ENCODE data around the gene CDO1. TPM values are rescaled to one million over a fixed set of nuclear protein-coding genes. Genes with fewer than 3 reads are reported as not detected.
A peak's percentile ranks its signal among the peaks of the same experiment; 100 is the strongest.

The CDO1 gene
- total and polyA plus RNA-seq, 9 of the 15 experiments (the other 6 are each of a cell fraction or from before 2014, with no cell fraction given) = 0.16 to 0.22 TPM; not detected in 7

- no peak for TF ChIP-seq NKRF (IDR thresholded peaks at IDR 0.05; ENCODE audit: borderline replicate concordance)
These were observed 927 bp upstream of the CDO1 start (continued) for GRCh38 chr5:115817386-115817785.

GRCh38 chr5:115815693-115816225 lies 700 bp downstream of the CDO1 start:
- FAIRE-seq (no peak), DNase-seq (ENCODE audit: extremely low read depth in 1 of 4, low spot score in 3 of 4) (no peak), ATAC-seq (no peak)
- 0 out of 2 replicates have a peak, but pooled peaks have one; percentile 20 for TF ChIP-seq ZNF263 (CRISPR knock-in tag; IDR thresholded peaks at IDR 0.05; ENCODE audit: borderline replicate concordance)
- no peak for TF ChIP-seq ZNF184 (CRISPR knock-in tag; IDR thresholded peaks at IDR 0.05)
- POLR2A ChIA-PET = no interaction called here
- Histone ChIP-seq H3K27ac (ENCODE audit: extremely low read depth, low read depth, low read length) (no peak overlapping the region), H3K9ac (ENCODE audit: insufficient read depth in 1 of 2, low read depth in 2 of 2, low read length in 2 of 2) (no peak overlapping the region), H3K4me1 (replicated peaks in 1 of 2; ENCODE audit: control insufficient read depth in 2 of 2, insufficient read depth in 2 of 2, low read length in 2 of 2) (no peaks in the 10 kb centered on the region; a peak in 1 of 5 replicates), H3K9me1 (ENCODE audit: control insufficient read depth, insufficient read depth, low read length) (no peaks in the 10 kb centered on the region), H2AFZ (ENCODE audit: low read depth, low read length) (no peak overlapping the region), H4K20me1 (replicated peaks; ENCODE audit: control insufficient read depth, insufficient read depth, low read length) (no peaks in the 10 kb centered on the region), H3K4me2 (ENCODE audit: insufficient read depth, low read length) (no peak overlapping the region), H3K9me3 (replicated peaks; ENCODE audit: control insufficient read depth, insufficient read depth, low read depth, low read length) (peaks cover 4% of the 10 kb centered on the region; the same call in 1 of the 2 replicates), H3K4me3 (no peak overlapping the region), H3K36me3 (ENCODE audit: control insufficient read depth, insufficient read depth, low read length) (no peaks in the 10 kb centered on the region), H3K79me2 (ENCODE audit: control insufficient read depth, insufficient read depth, low read length) (no peaks in the 10 kb centered on the region), H3K27me3 (ENCODE audit: control insufficient read depth in 2 of 2, insufficient read depth in 2 of 2, low read length in 2 of 2) (peaks cover 26 to 30% of the 10 kb centered on the region in 2 experiments; a peak in 4 of 5 replicates)
- CTCF ChIA-PET (ENCODE audit: low intra/inter-chr PET ratio) = no interaction called here
- 40% methylated on average over 44 of the region's 48 CpGs for WGBS (ENCODE audit: insufficient coverage, low coverage, missing lambda C conversion rate)
- intact Hi-C loops (cut with micrococcal nuclease) (no loop called here), in situ Hi-C loops (cut with MboI) (no loop called here)
- BruUV-seq (replicated peaks) = no TSS peak
